Lower leg skin (tissue), 3 donors: ENCODE data around the gene ADCY10.

ENCODE experiments used
- CTCF ChIP-seq, 3 donors: fragments of 450-650 bp; IDR thresholded peaks; one replicate each; pipeline ENCODE4 v1.5.1; 2016; ENCODE audit warnings: antibody characterized with exemption in 3 of 3, mild to moderate bottlenecking in 3 of 3, moderate library complexity in 2 of 3
- POLR2A ChIP-seq, 2 donors: fragments of 450-650 bp; IDR thresholded peaks; one replicate each; pipeline ENCODE4 v1.6.1; 2016 to 2017; ENCODE audit warnings: antibody characterized with exemption in 2 of 2, mild to moderate bottlenecking in 1 of 2, moderate library complexity in 1 of 2

DNA sequence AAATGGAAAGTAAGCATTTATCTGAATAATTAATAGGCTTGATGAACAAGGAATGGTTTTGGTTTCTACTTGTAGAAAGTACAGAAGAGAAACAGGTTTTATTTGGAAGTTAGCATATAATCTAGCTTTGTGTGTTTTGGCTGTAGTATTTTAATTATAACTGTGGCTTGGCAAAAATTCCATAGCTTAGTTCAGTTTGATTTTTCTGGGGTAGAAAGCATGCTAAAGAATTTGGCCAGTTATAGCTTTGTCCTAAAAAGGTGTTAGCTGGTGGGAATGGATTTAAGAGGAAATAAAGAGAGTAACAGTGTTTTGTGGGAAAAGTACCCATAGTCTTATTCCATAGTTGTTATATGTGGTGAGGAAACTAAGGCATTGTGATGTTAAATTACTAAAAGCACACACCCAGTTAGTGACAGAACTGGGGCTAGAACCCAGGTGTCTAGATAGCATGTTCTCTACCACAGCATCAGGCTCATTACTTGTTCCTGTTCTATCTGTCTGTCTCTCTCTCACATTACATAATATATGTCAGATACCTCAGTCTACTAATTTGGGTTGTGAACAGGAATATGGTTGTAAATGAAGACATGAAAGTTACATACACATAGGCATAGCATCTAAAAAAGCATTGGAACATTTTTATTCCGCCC lies 137.2 kb downstream of the ADCY10 start:
- TF ChIP-seq CTCF (IDR thresholded peaks at IDR 0.05): no peak
- no peak for TF ChIP-seq POLR2A (IDR thresholded peaks at IDR 0.05)
